H54 (cell line): Measurements from ENCODE around the gene NRN1L.
A peak's percentile ranks its signal among the peaks of the same experiment; 100 is the strongest.
"Not testable (repeated sequence)": the region's sequence is repeated elsewhere in the genome, so short reads cannot be mapped to it uniquely, and the experiment has no call there.

Source experiments
- DNase-seq: peaks from one replicate; pipeline ENCODE4 v3.0.0; 2011; ENCODE audit warnings: low spot score, mixed read lengths; ENCODE audit not compliant: insufficient read length
- FAIRE-seq: peaks from 3 replicates; lab custom pipeline; 2011; peaks lifted over from hg19 to GRCh38; lab: Jason Lieb, UNC
- POLR2A ChIP-seq: IDR thresholded peaks from 2 replicates; pipeline ENCODE4 v1.6.1; 2011; ENCODE audit warnings: low read depth, mild to moderate bottlenecking, low read length

The NRN1L gene

DNA sequence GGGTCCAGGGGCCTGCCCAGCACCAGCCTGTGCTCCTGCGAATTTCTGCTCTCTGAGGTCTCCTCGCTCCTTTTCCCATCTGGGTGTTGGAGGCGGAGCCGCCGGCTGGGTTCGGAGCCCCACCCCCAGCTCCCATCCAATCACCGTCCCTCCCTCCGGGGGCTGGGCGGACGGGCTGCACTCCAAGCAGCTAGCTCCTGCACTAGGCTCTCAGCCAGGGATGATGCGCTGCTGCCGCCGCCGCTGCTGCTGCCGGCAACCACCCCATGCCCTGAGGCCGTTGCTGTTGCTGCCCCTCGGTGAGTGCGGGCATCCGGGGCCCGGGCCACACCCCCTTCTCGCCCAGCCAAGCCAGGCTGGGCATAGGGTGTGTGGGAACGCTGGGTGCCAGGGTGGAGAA lies at the start of gene NRN1L:
TSS of gene NRN1L (plus strand) at position 202 of the 400 bp plus-strand sequence. CDS start at position 221, 19 bp downstream.
- no peak for FAIRE-seq
- DNase-seq: peak; percentile 59
- no peak for TF ChIP-seq POLR2A

DNA sequence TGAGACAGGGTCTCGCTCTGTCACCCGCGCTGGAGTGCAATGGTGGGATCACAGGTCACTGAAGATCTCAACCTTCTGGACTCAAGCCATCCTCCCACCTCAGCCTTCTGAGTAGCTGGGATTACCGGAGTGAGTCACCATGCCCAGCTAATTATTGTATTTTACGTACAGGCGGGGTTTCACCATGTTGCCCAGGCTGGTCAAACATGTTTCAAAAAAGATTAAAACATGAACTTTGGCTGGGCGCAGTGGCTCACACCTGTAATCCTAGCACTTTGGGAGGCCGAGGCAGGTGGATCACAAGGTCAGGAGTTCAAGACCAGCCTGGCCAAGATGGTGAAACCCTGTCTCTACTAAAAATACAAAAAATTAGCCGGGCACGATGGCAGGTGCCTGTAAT lies 47.5 kb upstream of the NRN1L start:
- not testable (repeated sequence) for FAIRE-seq, DNase-seq

DNA sequence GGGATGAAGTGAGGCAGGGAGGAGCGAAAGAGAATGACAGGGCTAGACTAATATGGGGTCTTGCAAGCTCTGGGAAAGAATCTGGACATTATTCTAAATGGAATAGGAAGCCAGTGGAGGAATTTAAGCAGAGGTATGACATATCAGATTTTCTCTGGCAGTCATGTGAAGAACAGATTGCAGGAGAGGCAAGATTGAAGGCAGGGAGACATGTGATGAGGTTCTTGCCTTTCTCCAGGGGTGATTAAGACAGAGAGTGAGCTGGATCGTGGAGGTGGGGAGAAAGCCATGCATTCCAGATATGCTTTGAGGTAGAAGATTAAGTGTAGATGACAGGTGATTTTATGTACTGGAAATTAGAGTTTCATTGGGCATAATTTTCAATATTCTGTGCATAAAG lies 46.9 kb upstream of the NRN1L start:
- DNase-seq (no peak), FAIRE-seq (no peak)
- no peak for TF ChIP-seq POLR2A

DNA sequence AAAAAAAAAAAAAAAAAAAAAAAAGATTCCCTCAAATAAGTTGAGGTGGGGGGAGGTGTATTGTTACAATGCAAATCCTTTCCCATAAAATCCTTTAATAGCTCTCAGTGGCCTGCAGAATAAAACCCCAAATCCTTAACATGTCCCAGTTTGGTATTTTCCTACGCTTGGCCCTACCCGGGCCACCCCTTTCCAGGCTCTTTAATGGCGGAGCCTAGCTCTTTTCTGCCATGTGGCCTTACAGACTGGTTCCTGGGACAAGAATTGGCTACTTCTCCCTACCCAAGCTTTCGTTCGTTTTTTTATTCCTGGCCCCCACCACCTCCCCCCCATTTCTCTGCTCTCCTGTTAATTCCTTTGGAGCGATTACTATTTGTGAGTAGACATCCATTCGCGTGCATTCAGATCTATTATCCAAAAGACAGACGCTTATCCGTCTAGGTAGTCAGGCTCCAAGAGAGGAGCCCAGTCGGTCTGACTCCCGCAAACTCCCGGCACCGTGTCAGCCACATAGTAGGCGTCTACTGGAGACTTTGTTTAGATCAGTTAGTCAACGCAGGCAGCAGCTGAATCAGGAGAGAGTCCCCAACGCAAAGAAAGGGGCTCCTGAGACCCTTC lies 43.4 kb upstream of the NRN1L start:
- FAIRE-seq (no peak), DNase-seq (no peak)
- TF ChIP-seq POLR2A: no peak

DNA sequence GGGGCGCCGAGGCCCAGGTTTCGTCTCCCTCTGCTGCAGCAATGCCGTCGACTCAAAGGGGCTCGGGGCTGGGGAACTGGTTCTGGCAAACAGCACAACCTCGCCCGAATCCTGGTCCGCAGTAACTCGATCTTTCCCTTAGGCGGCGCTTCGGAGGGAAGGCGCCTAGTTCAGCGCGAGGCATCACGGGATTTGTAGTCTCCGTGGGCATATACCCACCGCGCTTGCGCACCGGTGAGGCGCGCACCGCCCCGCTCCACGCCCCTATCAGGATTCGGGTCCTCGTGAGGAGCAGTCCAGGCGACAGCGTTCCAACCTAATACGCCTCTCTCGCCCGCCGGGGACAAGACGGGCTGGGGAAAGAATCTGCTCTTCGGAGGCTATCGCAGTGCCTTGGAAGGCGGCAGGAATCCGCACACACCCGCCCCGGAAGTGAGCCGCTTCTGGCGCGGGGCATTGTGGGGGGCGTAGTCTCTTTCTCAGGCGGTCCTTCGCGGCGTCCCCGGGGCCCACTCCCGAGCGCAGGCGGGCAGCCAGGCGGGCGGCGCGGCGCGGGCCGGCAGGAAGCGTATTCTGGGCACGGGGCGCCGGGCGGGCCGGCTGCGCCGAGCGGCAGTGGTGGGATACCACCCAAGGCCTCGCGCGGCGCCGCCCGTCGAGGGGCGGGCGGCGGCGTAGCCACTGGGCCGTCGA lies 42.7 kb upstream of the NRN1L start, which contains the start of gene THAP11:
TSS of gene THAP11 (plus strand) at position 505 of the 693 bp plus-strand sequence. CDS start 235 bp downstream, outside the sequence.
- DNase-seq (peak; percentile 94), FAIRE-seq (no peak)
- no peak for TF ChIP-seq POLR2A

DNA sequence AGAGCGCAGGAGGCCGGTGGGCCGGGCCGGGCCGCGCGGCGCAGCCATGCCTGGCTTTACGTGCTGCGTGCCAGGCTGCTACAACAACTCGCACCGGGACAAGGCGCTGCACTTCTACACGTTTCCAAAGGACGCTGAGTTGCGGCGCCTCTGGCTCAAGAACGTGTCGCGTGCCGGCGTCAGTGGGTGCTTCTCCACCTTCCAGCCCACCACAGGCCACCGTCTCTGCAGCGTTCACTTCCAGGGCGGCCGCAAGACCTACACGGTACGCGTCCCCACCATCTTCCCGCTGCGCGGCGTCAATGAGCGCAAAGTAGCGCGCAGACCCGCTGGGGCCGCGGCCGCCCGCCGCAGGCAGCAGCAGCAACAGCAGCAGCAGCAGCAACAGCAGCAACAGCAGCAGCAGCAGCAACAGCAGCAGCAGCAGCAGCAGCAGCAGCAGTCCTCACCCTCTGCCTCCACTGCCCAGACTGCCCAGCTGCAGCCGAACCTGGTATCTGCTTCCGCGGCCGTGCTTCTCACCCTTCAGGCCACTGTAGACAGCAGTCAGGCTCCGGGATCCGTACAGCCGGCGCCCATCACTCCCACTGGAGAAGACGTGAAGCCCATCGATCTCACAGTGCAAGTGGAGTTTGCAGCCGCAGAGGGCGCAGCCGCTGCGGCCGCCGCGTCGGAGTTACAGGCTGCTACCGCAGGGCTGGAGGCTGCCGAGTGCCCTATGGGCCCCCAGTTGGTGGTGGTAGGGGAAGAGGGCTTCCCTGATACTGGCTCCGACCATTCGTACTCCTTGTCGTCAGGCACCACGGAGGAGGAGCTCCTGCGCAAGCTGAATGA lies 42.0 kb upstream of the NRN1L start:
- FAIRE-seq: no peak
- no peak for DNase-seq

DNA sequence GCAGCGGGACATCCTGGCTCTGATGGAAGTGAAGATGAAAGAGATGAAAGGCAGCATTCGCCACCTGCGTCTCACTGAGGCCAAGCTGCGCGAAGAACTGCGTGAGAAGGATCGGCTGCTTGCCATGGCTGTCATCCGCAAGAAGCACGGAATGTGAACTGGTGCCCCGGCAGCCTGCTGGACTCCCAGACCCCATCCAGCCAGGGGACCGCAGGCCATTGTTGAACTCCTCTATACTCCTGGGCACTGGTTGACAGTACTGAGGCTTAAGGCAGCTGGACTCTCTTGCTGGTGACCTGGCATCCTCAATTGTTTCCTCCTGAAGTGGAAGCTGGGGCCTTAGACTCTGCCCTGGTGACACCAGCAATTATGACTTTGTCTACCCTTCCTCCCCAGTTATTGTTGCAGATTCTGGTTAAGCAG lies 41.3 kb upstream of the NRN1L start:
- DNase-seq (no peak), FAIRE-seq (no peak)
- no peak for TF ChIP-seq POLR2A

More for the DNA sequence above, 42.0 kb upstream of the NRN1L start:
- TF ChIP-seq POLR2A: no peak

DNA sequence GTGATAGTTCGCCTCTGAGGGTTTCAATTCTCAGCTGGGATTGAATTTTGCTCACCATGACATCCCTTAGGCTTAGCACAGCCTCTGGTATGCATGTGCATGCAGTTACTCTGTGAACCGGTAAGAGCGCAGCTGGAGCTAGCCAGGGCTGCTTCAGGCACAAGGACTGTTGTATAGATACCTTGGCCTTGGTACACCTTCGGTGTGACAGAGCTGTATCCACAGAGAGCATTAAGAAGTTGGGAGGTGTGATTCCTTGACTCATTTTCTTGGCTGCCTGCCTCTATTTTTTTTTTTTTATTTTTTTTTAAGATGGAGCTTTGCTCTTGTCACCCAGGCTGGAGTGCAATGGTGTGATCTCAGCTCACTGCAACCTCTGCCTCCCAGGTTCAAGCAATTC lies 40.2 kb upstream of the NRN1L start:
- DNase-seq (no peak), FAIRE-seq (no peak)
- TF ChIP-seq POLR2A: no peak

DNA sequence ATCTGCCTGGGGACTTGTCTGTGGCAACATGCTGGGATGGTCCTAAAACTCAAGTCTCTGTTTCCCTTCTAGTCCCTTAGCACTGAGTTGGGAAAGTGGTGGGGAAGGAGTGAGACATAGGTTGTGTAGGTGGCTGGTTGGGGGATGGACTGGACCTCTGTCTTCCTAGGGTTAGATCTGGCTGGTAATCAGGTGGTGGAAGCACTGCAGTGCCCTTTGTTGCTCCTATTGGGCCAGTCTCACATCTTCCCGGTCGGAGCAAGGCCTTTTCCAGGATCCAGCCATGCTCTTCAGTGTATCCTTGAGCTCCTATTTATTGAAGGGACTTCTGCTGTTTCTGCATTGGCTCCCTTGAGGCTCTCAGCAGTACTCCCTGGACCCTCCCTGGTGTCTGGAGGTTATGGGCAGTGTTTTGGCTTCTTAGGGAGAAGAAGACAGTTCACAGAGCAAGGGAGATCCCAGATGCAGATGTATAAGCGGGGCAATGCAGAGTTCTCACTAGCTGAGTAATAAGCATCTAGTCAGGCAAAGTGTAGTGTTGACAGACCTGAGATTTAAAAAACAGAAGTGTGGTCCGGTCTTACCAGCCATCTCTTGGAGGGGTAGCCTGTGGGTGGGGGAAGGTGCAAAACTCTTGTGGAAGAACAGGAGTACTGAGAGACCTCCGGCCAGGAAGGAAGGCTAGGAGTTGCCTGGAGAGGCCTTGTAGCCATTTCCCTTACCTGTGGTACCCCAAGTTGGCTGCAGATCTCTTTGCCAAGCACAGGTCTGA lies 39.2 kb upstream of the NRN1L start:
- no peak for TF ChIP-seq POLR2A
- FAIRE-seq (no peak), DNase-seq (no peak)

DNA sequence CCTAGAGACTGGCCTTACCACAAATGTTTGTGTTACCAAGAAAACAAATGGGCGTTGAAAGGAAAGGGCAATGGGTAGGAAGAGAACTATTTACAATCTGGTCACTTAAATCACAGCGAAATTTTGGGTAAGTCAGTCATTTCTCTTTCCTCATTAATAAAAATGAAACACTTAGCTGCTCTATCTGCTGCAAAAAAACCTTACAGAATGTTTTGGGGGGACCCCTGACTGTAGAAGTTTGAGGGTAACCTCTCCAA lies 38.7 kb upstream of the NRN1L start:
- no peak for TF ChIP-seq POLR2A
- no peak for FAIRE-seq
- DNase-seq: no peak

DNA sequence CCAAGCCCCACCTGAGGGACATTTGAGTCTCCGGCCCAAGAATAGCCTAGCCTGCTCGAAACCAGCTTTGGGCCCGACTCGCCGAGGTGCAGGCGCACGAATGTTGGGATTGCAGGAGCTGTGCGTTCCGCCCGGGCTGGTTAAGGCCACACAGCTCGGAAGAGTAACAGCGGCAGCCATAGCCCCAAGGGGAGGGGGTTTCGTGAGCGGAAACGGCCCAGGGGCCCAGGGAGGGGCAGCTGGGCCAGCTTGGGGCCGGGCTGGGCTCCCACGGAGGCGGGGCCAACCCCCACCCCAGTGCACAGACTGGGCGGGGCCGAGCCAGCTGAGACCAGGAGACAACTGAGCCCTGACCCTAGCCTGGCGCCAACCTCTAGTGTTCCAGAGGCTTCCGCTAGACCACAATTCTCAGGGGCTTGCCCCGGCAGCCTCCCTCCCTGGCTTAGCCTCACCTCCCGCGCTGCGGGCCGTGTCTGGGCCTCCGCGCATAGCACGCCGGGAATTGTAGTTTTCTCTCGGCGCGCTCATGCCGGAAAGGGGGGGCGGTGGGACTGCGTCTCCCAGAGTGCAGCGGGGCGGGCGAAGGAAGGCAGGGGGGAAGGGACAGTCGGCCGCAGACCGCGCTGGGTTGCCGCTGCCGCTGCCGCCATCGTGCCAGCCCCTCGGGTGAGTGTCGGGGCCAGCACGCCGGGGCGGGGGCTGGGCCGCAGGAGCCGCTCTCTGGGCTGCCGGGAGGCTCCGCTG lies 38.2 kb upstream of the NRN1L start, which contains the start of gene NUTF2:
TSS of gene NUTF2 (plus strand) at position 614 of the 744 bp plus-strand sequence. CDS start 18,198 bp downstream, outside the sequence.
- peak; percentile 40 for TF ChIP-seq POLR2A
- FAIRE-seq: no peak
- DNase-seq: peak; percentile 87

DNA sequence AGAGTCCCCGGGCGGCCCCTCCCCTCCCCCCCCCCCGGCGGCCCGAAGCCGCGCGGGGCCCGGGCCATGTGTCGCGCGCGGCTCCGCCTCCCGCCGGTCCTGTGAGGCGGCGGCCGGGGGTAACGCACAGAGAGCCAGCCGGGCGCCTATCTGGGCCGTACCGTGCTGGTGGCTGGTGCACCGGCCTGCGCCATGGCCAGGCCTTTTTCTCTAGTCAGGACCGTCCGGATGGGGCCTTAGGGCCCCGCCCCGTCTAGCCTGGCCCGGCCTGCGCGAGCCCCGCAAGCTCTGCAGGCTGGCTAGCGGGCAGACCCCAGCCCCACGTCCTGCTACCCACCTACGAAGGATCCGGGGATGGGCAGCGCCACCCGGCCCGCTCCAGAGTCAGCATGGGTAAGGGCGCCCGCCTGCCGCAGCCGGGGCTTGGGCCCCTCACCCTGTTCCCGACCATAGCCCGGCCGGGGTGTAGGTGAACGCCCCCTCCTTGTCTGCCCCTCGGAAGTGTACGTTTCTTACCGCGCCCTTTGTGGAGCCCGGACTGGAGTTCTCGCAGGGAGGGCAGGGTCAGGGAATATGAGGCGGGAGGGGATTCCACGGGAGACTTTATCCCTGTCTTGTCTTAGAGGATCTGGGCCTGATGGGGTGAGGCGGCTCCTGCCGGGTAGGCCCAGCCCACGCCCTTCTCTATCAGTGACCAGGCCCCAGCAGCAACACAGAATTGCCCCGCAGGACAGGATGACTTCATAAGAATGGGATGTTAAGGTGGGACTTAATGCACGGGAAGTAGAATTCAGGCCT lies 37.4 kb upstream of the NRN1L start, which contains the start of gene CENPT:
TSS of gene CENPT (minus strand) at position 630 of the 798 bp plus-strand sequence. CDS start 13,834 bp downstream, outside the sequence.
- TF ChIP-seq POLR2A: no peak
- FAIRE-seq (no peak), DNase-seq (peak; percentile 75)
